HepG2 (cell line): Measurements from ENCODE around the gene MPP1. TPM values are rescaled to one million over a fixed set of nuclear protein-coding genes. Genes with fewer than 3 reads are reported as not detected.

Experiments used
- ATAC-seq: fragments of 200-7000 bp; cut with Tn5 transposase; 3 replicates; pipeline ENCODE4 v1.9.1; 2020; ENCODE audit warnings: mild to moderate bottlenecking, moderate library complexity
- BruUV-seq: library from RNA; stranded (reverse); fragments of 400-500 nt; replicated peaks from 2 replicates; lab custom pipeline; 2021; lab: Mats Ljungman, UMichigan
- CTCF ChIA-PET: fragments of 300-600 bp; formaldehyde crosslinking; extraction: SDS; loops from one replicate; lab custom pipeline; 2021; ENCODE audit warnings: low total read pairs, inconsistent platforms, low intra/inter-chr PET ratio; lab: Yijun Ruan, JAX
- POLR2A ChIA-PET: fragments of 350-600 bp; sonication (Branson Sonifier 250); formaldehyde crosslinking; loops from one replicate; lab custom pipeline; 2020; ENCODE audit warnings: antibody characterized with exemption, inconsistent platforms; lab: Yijun Ruan, JAX
- DNase-seq: peaks from one replicate; pipeline ENCODE4 v3.0.0-alpha.2; 2015; ENCODE audit warnings: low spot score
- FAIRE-seq: peaks from 3 replicates; lab custom pipeline; 2011; peaks lifted over from hg19 to GRCh38; lab: Jason Lieb, UNC
- H2AFZ ChIP-seq: one replicate; pipeline ENCODE4 v1.6.1; 2011; ENCODE audit warnings: low read length, inconsistent platforms
- H3K27ac ChIP-seq: fragments of 300-600 bp; 3 replicates; pipeline ENCODE4 v1.8.0; 2011; ENCODE audit warnings: mixed run types, mild to moderate bottlenecking, mixed read lengths, low read length, inconsistent platforms; ENCODE audit not compliant: insufficient read depth; ENCODE audit errors: extremely low read length
- H3K27me3 ChIP-seq, 2 experiments: fragments of 200-600 bp in 1 of 2; 2 replicates in 1 of 2; 3 replicates in 1 of 2; pipeline versions ENCODE4 v1.6.0 to v1.8.0; 2011; ENCODE audit warnings: low read length in 2 of 2, mild to moderate bottlenecking in 2 of 2, moderate library complexity in 2 of 2, inconsistent platforms in 1 of 2; ENCODE audit not compliant: insufficient read depth in 2 of 2, control insufficient read depth in 1 of 2
- H3K36me3 ChIP-seq, 2 experiments: fragments of 200-600 bp in 1 of 2; replicated peaks in 1 of 2; 2 replicates in 1 of 2; 3 replicates in 1 of 2; pipeline versions ENCODE4 v1.5.1 to v1.8.0; 2011; ENCODE audit warnings: low read length in 2 of 2, inconsistent platforms in 1 of 2; ENCODE audit not compliant: insufficient read depth in 2 of 2, control insufficient read depth in 1 of 2
- H3K4me1 ChIP-seq: 2 replicates; pipeline ENCODE4 v1.5.1; 2012; ENCODE audit warnings: low read length, inconsistent platforms; ENCODE audit not compliant: insufficient read depth
- H3K4me2 ChIP-seq: 2 replicates; pipeline ENCODE4 v1.6.0; 2011; ENCODE audit warnings: low read depth, low read length, inconsistent platforms
- H3K4me3 ChIP-seq, 3 experiments: fragments of 200-600 bp in 1 of 3; sonication (generic), shearing (Covaris generic) in 1 of 3; replicated peaks in 1 of 3; 2 replicates each; pipeline ENCODE4 v1.5.1; 2011 to 2016; ENCODE audit warnings: low read length in 3 of 3, inconsistent platforms in 2 of 3, low read depth in 2 of 3, mild to moderate bottlenecking in 2 of 3, control low read depth in 1 of 3, mixed read lengths in 1 of 3; ENCODE audit not compliant: insufficient read depth in 1 of 3
- H3K79me2 ChIP-seq: one replicate; pipeline ENCODE4 v1.6.1; 2011; ENCODE audit warnings: low read length, inconsistent platforms; ENCODE audit not compliant: insufficient read depth
- H3K9ac ChIP-seq: 2 replicates; pipeline ENCODE4 v1.6.0; 2011; ENCODE audit warnings: mild to moderate bottlenecking, low read depth, low read length, inconsistent platforms; ENCODE audit not compliant: insufficient read depth
- H3K9me3 ChIP-seq: 2 replicates; pipeline ENCODE4 v1.5.1; 2012; ENCODE audit warnings: mild to moderate bottlenecking, low read length
- H4K20me1 ChIP-seq: 2 replicates; pipeline ENCODE4 v1.6.0; 2011; ENCODE audit warnings: inconsistent platforms, mild to moderate bottlenecking, low read length, moderate library complexity; ENCODE audit not compliant: insufficient read depth
- JDP2 ChIP-seq: sonication (generic); formaldehyde crosslinking; IDR thresholded peaks from 2 replicates; pipeline ENCODE4 v1.8.1; 2022; ENCODE audit warnings: missing genetic modification reagents, borderline replicate concordance
- NFE2L1 ChIP-seq: sonication (generic); formaldehyde crosslinking; IDR thresholded peaks from 2 replicates; pipeline ENCODE4 v1.4.0; 2020; ENCODE audit warnings: missing genetic modification reagents, mild to moderate bottlenecking, borderline replicate concordance
- NFYB ChIP-seq: sonication (generic); formaldehyde crosslinking; IDR thresholded peaks from 2 replicates; pipeline ENCODE4 v1.4.0; 2020; ENCODE audit warnings: missing genetic modification reagents
- PAX8 ChIP-seq: sonication (generic); formaldehyde crosslinking; IDR thresholded peaks from 2 replicates; pipeline ENCODE4 v1.8.0; 2022; ENCODE audit warnings: mild to moderate bottlenecking, missing genetic modification reagents, borderline replicate concordance
- RBAK ChIP-seq: sonication (generic); formaldehyde crosslinking; IDR thresholded peaks from 2 replicates; pipeline ENCODE4 v1.5.1; 2020; ENCODE audit warnings: mild to moderate bottlenecking, missing genetic modification reagents
- RELA ChIP-seq: sonication (generic); formaldehyde crosslinking; IDR thresholded peaks from 2 replicates; pipeline ENCODE4 v1.4.0; 2020; ENCODE audit warnings: missing genetic modification reagents
- RFXANK ChIP-seq: IDR thresholded peaks from 2 replicates; pipeline ENCODE4 v1.6.1; 2016
- SP5 ChIP-seq: IDR thresholded peaks from 2 replicates; pipeline ENCODE4 v1.6.1; 2016; ENCODE audit warnings: low read depth, borderline replicate concordance
- STAT5B ChIP-seq: sonication (generic); formaldehyde crosslinking; IDR thresholded peaks from 2 replicates; pipeline ENCODE4 v1.4.0; 2020; ENCODE audit warnings: missing genetic modification reagents
- ZBTB33 ChIP-seq: sonication (generic); formaldehyde crosslinking; IDR thresholded peaks from 2 replicates; pipeline ENCODE4 v1.4.0; 2020; ENCODE audit warnings: missing genetic modification reagents
- ZMYM2 ChIP-seq: sonication (generic); formaldehyde crosslinking; IDR thresholded peaks from 2 replicates; pipeline ENCODE4 v1.8.0; 2022; ENCODE audit warnings: mild to moderate bottlenecking, missing genetic modification reagents
- ZNF224 ChIP-seq: sonication (generic); formaldehyde crosslinking; IDR thresholded peaks from 2 replicates; pipeline ENCODE4 v1.5.0; 2020; ENCODE audit warnings: mild to moderate bottlenecking, missing genetic modification reagents
- ZNF235 ChIP-seq: sonication (generic); formaldehyde crosslinking; IDR thresholded peaks from 2 replicates; pipeline ENCODE4 v1.8.1; 2023; ENCODE audit warnings: mild to moderate bottlenecking, missing genetic modification reagents, borderline replicate concordance
- ZNF3 ChIP-seq: IDR thresholded peaks from 2 replicates; pipeline ENCODE4 v1.7.0; 2017; ENCODE audit warnings: inconsistent platforms
- ZNF367 ChIP-seq: sonication (generic); formaldehyde crosslinking; IDR thresholded peaks from 2 replicates; pipeline ENCODE4 v1.4.0; 2020; ENCODE audit warnings: missing genetic modification reagents, borderline replicate concordance
- ZNF709 ChIP-seq: sonication (generic); formaldehyde crosslinking; IDR thresholded peaks from 2 replicates; pipeline ENCODE4 v1.5.0; 2020; ENCODE audit warnings: mild to moderate bottlenecking, missing genetic modification reagents
- WGBS: methylation state at CpG from one replicate; pipeline ENCODE4 v1.1.6; 2017; ENCODE audit warnings: low lambda C conversion rate; 5-methylcytosine and 5-hydroxymethylcytosine counted together
- in situ Hi-C: cut with HindIII; loops from 2 replicates; pipeline ENCODE4 v1.10.0; 2017; ENCODE audit warnings: low pct_unique_long_range_greater_than_20kb; ENCODE audit not compliant: extremely low pct_ligation_motif_present
- intact Hi-C: fragments of 100-400 bp; cut with micrococcal nuclease; formaldehyde crosslinking; loops from one replicate; pipeline ENCODE4 v1.10.0; 2022; ENCODE audit not compliant: unreplicated experiment
- polyA plus RNA-seq, 8 experiments: library from polyadenylated mRNA; depleted of rRNA in 3 of 8; stranded (reverse) in 7 of 8; unstranded in 1 of 8; fragments of >200 nt; fragmentation: Illumina TruSeq in 4 of 8; extraction: Trizol in 4 of 8; gene quantifications; 2 replicates each; pipeline versions ENCODE4 v1.2.1 to v1.2.3, GENCODE V29; 2011 to 2016; ENCODE audit warnings: low read depth in 4 of 8, missing spikeins in 1 of 8, mixed read lengths in 1 of 8; ENCODE audit not compliant: insufficient read depth in 1 of 8
- total RNA-seq, 5 experiments: library from RNA; depleted of rRNA; stranded (reverse); fragments of >200 nt; fragmentation: Illumina TruSeq; extraction: Trizol; gene quantifications; 2 replicates each; pipeline ENCODE4 v1.2.3, GENCODE V29; 2016; ENCODE audit warnings: low read depth in 1 of 5
- TF ChIP-seq, protein P1 (sequence below): sonication (generic); formaldehyde crosslinking; IDR thresholded peaks from 2 replicates; pipeline ENCODE4 v1.9.0; 2022; ENCODE audit warnings: missing genetic modification reagents, mild to moderate bottlenecking, borderline replicate concordance
- TF ChIP-seq, protein P2 (sequence below): sonication (generic); formaldehyde crosslinking; IDR thresholded peaks from 2 replicates; pipeline ENCODE4 v1.4.0; 2020; ENCODE audit warnings: missing genetic modification reagents, borderline replicate concordance

Gene MPP1
- total and polyA plus RNA-seq, 2 of the 13 experiments (the other 11 are each of a cell fraction or from before 2014, with no cell fraction given), result 7.8 to 8.1 TPM

DNA sequence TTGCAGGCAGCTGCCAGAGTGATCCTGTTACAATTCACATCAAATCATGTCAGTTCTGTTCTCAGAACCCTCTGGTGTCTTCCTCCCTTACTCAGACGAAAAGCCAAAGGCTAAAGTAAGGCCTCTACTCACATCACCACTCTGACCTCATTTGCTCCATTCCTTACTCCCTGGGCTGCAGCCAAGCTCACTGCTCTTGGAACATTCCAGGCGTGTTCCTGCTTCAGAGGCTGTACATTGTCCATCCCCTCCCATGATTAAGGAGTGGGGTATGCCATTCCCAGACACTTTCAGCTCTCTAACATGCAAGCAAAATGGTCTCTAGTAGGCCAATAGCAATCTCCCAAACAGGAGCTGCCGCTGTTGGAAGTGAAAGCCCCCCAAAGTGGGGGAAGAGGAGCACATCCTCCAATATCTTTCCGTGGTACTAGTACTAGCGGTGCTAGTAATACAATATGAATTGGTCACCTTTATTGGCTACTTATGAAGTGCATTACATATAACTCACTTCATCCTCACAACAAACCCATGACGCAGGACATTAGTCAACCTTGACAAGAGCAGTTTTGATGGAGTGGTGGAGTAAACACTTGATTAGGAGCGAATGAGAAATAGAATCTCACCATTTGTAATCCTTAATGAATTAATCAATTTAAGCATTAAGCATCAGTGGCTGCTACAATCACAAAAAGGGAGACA is 69.4 kb downstream of the MPP1 start (continued):
- TF ChIP-seq ZNF235 (no peak), STAT5B (CRISPR knock-in tag) (no peak), NFE2L1 (no peak), RELA (CRISPR knock-in tag) (no peak)
- TF ChIP-seq, protein P1, sequence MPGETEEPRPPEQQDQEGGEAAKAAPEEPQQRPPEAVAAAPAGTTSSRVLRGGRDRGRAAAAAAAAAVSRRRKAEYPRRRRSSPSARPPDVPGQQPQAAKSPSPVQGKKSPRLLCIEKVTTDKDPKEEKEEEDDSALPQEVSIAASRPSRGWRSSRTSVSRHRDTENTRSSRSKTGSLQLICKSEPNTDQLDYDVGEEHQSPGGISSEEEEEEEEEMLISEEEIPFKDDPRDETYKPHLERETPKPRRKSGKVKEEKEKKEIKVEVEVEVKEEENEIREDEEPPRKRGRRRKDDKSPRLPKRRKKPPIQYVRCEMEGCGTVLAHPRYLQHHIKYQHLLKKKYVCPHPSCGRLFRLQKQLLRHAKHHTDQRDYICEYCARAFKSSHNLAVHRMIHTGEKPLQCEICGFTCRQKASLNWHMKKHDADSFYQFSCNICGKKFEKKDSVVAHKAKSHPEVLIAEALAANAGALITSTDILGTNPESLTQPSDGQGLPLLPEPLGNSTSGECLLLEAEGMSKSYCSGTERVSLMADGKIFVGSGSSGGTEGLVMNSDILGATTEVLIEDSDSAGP, result no peak

GRCh38 chrX:154734061-154734781 is 71.1 kb downstream of the MPP1 start:
- no peak overlapping the region for H3K4me3 ChIP-seq
- H3K4me2 ChIP-seq, result no peak overlapping the region
- CTCF ChIA-PET, result no interaction called here
- POLR2A ChIA-PET, result no interaction called here
- no peak for ATAC-seq
- no peak overlapping the region for H2AFZ ChIP-seq
- H3K4me1 ChIP-seq, result 0 out of 2 replicates have a peak, but pooled peaks cover 6% of the 10 kb centered on the region
- no peak overlapping the region for H3K27ac ChIP-seq
- no peaks in the 10 kb centered on the region; a peak in 1 of 5 replicates for H3K27me3 ChIP-seq
- no peaks in the 10 kb centered on the region for H3K9me3 ChIP-seq
- WGBS, result 0% methylated on average over 4 of the region's 8 CpGs
- no peak overlapping the region for H3K9ac ChIP-seq
- intact Hi-C loops, result no loop called here
- DNase-seq, result no peak
- no peaks in the 10 kb centered on the region for H3K79me2 ChIP-seq
- FAIRE-seq, result no peak
- in situ Hi-C loops, result no loop called here
- BruUV-seq, result no TSS peak
- no peaks in the 10 kb centered on the region for H4K20me1 ChIP-seq
- H3K36me3 ChIP-seq, result no peaks in the 10 kb centered on the region
- TF ChIP-seq JDP2 (no peak), RFXANK (no peak), ZMYM2 (CRISPR knock-in tag) (no peak), ZBTB33 (no peak), ZNF709 (CRISPR knock-in tag) (no peak), RBAK (no peak), ZNF224 (CRISPR knock-in tag) (no peak), ZNF367 (CRISPR knock-in tag) (no peak), ZNF3 (no peak), PAX8 (CRISPR knock-in tag) (no peak), NFYB (no peak), SP5 (no peak)
- TF ChIP-seq, protein P2, sequence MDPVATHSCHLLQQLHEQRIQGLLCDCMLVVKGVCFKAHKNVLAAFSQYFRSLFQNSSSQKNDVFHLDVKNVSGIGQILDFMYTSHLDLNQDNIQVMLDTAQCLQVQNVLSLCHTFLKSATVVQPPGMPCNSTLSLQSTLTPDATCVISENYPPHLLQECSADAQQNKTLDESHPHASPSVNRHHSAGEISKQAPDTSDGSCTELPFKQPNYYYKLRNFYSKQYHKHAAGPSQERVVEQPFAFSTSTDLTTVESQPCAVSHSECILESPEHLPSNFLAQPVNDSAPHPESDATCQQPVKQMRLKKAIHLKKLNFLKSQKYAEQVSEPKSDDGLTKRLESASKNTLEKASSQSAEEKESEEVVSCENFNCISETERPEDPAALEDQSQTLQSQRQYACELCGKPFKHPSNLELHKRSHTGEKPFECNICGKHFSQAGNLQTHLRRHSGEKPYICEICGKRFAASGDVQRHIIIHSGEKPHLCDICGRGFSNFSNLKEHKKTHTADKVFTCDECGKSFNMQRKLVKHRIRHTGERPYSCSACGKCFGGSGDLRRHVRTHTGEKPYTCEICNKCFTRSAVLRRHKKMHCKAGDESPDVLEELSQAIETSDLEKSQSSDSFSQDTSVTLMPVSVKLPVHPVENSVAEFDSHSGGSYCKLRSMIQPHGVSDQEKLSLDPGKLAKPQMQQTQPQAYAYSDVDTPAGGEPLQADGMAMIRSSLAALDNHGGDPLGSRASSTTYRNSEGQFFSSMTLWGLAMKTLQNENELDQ (CRISPR knock-in tag), result no peak
